ENCODE measurements around the gene GLOD4. TPM values are rescaled to one million over a fixed set of nuclear protein-coding genes. Genes with fewer than 3 reads are reported as not detected.
A peak's percentile ranks its signal among the peaks of the same experiment; 100 is the strongest.
"Not testable (repeated sequence)": the region's sequence is repeated elsewhere in the genome, so short reads cannot be mapped to it uniquely, and the experiment has no call there.

The GLOD4 gene, protein sequence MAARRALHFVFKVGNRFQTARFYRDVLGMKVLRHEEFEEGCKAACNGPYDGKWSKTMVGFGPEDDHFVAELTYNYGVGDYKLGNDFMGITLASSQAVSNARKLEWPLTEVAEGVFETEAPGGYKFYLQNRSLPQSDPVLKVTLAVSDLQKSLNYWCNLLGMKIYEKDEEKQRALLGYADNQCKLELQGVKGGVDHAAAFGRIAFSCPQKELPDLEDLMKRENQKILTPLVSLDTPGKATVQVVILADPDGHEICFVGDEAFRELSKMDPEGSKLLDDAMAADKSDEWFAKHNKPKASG
- total RNA-seq (100 to 1,000 TPM in 1 of 9 donors, 10 to 100 TPM in 8; 57.1 to 107 (median 75.3) TPM), polyA plus RNA-seq (100 to 1,000 TPM in 1 of 3 donors, 10 to 100 TPM in 2; 29.8 to 106 (median 33.2) TPM)
- long read RNA-seq, donor 1, transcript GLOD4-202 (9 exons, 2,059 nt): major isoform, 37 of 103 reads
- long read RNA-seq, donor 1, partial matches to known transcripts: 57 of 103 reads
- long read RNA-seq, donor 1, other reads (novel, unspliced or antisense): 7 of 103 reads
- long read RNA-seq, donor 2, transcript GLOD4-202 (9 exons, 2,059 nt): major isoform, 24 of 75 reads
- long read RNA-seq, donor 2, partial matches to known transcripts: 41 of 75 reads
- long read RNA-seq, donor 2, other reads (novel, unspliced or antisense): 8 of 75 reads
- long read RNA-seq, donor 3, transcript GLOD4-202 (9 exons, 2,059 nt): major isoform, 42 of 43 reads
- long read RNA-seq, donor 3, partial matches to known transcripts: 0 of 43 reads
- long read RNA-seq, donor 3, other reads (novel, unspliced or antisense): 0 of 43 reads
- long read RNA-seq, donor 4, transcript GLOD4-202 (9 exons, 2,059 nt): major isoform, 67 of 87 reads
- long read RNA-seq, donor 4, partial matches to known transcripts: 19 of 87 reads
- long read RNA-seq, donor 4, other reads (novel, unspliced or antisense): 1 of 87 reads
- long read RNA-seq, donor 5, transcript GLOD4-202 (9 exons, 2,059 nt): major isoform, 144 of 155 reads
- long read RNA-seq, donor 5, partial matches to known transcripts: 4 of 155 reads
- long read RNA-seq, donor 5, other reads (novel, unspliced or antisense): 7 of 155 reads
- long read RNA-seq, donor 6, transcript GLOD4-202 (9 exons, 2,059 nt): major isoform, 26 of 45 reads
- long read RNA-seq, donor 6, partial matches to known transcripts: 17 of 45 reads
- long read RNA-seq, donor 6, other reads (novel, unspliced or antisense): 1 of 45 reads
- long read RNA-seq, donor 7, transcript GLOD4-202 (9 exons, 2,059 nt): major isoform, 11 of 24 reads
- long read RNA-seq, donor 7, partial matches to known transcripts: 5 of 24 reads
- long read RNA-seq, donor 7, other reads (novel, unspliced or antisense): 6 of 24 reads
- long read RNA-seq, donor 8, transcript GLOD4-202 (9 exons, 2,059 nt): major isoform, 39 of 103 reads
- long read RNA-seq, donor 8, partial matches to known transcripts: 51 of 103 reads
- long read RNA-seq, donor 8, other reads (novel, unspliced or antisense): 12 of 103 reads
- long read RNA-seq, donor 9, transcript GLOD4-202 (9 exons, 2,059 nt): major isoform, 34 of 64 reads
- long read RNA-seq, donor 9, partial matches to known transcripts: 18 of 64 reads
- long read RNA-seq, donor 9, other reads (novel, unspliced or antisense): 11 of 64 reads
- long read RNA-seq, donor 10, transcript GLOD4-202 (9 exons, 2,059 nt): major isoform, 29 of 50 reads
- long read RNA-seq, donor 10, partial matches to known transcripts: 15 of 50 reads
- long read RNA-seq, donor 10, other reads (novel, unspliced or antisense): 6 of 50 reads

DNA sequence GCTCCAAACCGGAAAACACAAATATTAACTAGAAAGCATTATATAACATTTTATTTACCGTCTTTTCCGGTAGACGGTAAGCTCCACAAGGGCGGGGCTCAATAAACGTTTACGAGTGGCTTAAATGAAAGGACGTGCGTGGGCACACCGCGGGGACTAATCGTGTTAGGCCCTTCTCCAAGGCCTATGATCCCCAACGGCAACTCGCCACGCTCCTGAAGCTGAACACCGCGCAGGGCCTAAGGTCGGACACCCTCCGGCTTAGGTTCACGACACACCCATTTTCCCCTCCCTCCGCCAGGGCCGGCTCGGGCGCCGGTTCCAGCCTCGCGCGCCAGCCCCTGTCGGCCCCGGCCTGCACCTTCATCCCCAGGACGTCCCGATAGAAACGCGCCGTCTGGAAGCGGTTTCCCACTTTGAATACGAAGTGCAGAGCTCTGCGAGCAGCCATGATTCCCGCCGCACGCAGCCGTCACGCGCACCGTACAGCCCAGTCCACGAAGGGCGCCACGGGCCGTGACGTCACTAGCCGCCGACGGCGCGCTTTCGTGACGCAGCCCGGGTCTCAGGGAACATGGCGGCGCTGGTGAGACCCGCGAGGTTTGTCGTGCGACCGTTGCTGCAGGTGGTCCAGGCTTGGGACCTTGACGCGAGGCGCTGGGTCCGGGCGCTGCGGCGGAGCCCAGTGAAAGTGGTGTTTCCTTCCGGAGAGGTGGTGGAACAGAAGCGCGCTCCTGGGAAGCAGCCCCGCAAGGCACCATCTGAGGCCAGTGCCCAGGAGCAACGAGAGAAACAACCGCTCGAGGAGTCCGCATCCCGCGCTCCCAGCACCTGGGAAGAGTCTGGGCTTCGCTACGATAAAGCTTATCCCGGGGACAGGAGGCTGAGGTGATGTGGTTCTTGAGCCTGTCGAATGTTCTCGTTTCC lies at the start of gene GLOD4, which contains the start of gene MRM3:
Gene GLOD4, minus strand, starts transcription at position 476 of the 927 bp plus-strand sequence. Its CDS starts 25 bp downstream, at position 451.
Gene MRM3, plus strand, starts transcription at position 549 of the 927 bp plus-strand sequence. Its CDS starts 26 bp downstream, at position 575.
- TF ChIP-seq, protein P1, sequence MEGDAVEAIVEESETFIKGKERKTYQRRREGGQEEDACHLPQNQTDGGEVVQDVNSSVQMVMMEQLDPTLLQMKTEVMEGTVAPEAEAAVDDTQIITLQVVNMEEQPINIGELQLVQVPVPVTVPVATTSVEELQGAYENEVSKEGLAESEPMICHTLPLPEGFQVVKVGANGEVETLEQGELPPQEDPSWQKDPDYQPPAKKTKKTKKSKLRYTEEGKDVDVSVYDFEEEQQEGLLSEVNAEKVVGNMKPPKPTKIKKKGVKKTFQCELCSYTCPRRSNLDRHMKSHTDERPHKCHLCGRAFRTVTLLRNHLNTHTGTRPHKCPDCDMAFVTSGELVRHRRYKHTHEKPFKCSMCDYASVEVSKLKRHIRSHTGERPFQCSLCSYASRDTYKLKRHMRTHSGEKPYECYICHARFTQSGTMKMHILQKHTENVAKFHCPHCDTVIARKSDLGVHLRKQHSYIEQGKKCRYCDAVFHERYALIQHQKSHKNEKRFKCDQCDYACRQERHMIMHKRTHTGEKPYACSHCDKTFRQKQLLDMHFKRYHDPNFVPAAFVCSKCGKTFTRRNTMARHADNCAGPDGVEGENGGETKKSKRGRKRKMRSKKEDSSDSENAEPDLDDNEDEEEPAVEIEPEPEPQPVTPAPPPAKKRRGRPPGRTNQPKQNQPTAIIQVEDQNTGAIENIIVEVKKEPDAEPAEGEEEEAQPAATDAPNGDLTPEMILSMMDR (IDR thresholded peaks at IDR 0.05): peak in 5 of 6 experiments; percentile 29 to 49 (median 37)
- peak; percentile 52 to 71 for TF ChIP-seq POLR2A (IDR thresholded peaks at IDR 0.05)
- Histone ChIP-seq H3K27me3 (no peaks in the 10 kb centered on the region), H3K4me3 (peak within 1 kb of the TSS; percentile 39 to 93 (median 69)), H3K9me3 (replicated peaks in 1 of 3) (no peaks in the 10 kb centered on the region), H3K4me1 (replicated peaks in 1 of 2) (peaks cover 12 to 23% of the 10 kb centered on the region in 2 donors), H3K36me3 (replicated peaks in 1 of 2) (peaks cover 0 to 15% of the 10 kb centered on the region in 2 donors), H3K27ac (peak within 1 kb of the TSS in 4 of 5 donors; percentile 71 to 93 (median 84))
- 0% methylated on average over 16 to 87 of the region's 87 CpGs for WGBS, 4 donors
- DNase-seq: peak; percentile 89 to 98 (median 94)
- intact Hi-C loops (cut with DNase I): no loop called here

DNA sequence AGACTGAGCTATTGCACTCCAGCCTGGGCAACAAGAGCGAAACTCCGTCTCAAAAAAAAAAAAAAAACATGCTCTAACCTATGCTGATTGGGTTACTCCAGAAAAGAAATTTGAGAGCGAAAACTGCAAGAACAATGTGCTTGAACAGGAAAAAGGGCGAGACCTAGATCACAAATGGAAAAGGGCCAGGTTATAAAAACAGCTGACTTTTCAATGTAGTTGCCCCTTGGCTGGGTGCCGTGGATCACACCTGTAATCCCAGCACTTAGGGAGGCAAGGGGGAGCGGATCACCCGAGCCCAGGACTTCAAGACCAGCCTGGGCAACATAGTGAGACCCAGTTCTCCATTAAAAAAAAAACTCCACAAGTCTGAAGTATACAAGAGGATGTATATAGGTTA lies 48.9 kb upstream of the GLOD4 start:
- Histone ChIP-seq H3K4me1 (replicated peaks in 1 of 2) (no peaks in the 10 kb centered on the region), H3K9me3 (replicated peaks in 1 of 3) (no peaks in the 10 kb centered on the region), H3K4me3 (no peak overlapping the region), H3K27ac (no peak overlapping the region), H3K27me3 (no peaks in the 10 kb centered on the region), H3K36me3 (replicated peaks in 1 of 2) (no peaks in the 10 kb centered on the region)
- no peak for TF ChIP-seq POLR2A (IDR thresholded peaks at IDR 0.05)
- TF ChIP-seq, protein P1 (IDR thresholded peaks at IDR 0.05): no peak
- 82 to 96% (median 86%) methylated on average over 7 of the region's 7 CpGs for WGBS, 4 donors
- intact Hi-C loops (cut with DNase I): no loop called here
- DNase-seq: no peak

DNA sequence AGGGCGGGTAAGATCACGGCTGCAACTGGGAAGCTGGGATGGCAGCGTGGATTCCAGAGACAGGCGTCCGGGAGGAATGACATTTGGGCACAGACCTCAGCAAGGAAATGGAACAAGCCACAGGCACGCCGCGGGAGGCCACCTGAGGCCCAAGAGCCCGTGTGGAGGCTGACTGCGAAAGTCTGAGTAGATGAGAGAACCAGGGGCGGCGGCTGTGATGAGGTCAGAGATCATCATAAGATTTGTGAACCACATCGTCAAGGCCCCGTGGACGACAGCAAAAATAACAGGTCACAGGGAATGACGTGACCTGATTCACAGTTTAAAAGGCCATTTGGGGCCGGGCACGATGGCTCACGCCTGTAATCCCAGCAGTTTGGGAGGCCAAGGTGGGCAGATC lies 48.3 kb upstream of the GLOD4 start:
- Histone ChIP-seq H3K4me1 (replicated peaks in 1 of 2) (no peaks in the 10 kb centered on the region), H3K27me3 (no peaks in the 10 kb centered on the region), H3K9me3 (replicated peaks in 1 of 3) (no peaks in the 10 kb centered on the region), H3K27ac (no peak overlapping the region), H3K4me3 (no peak overlapping the region), H3K36me3 (replicated peaks in 1 of 2) (no peaks in the 10 kb centered on the region)
- TF ChIP-seq, protein P1 (IDR thresholded peaks at IDR 0.05): no peak
- no peak for TF ChIP-seq POLR2A (IDR thresholded peaks at IDR 0.05)
- DNase-seq: no peak
- intact Hi-C loops (cut with DNase I): no loop called here
- WGBS, 4 donors: 68 to 79% (median 74%) methylated on average over 19 of the region's 19 CpGs

DNA sequence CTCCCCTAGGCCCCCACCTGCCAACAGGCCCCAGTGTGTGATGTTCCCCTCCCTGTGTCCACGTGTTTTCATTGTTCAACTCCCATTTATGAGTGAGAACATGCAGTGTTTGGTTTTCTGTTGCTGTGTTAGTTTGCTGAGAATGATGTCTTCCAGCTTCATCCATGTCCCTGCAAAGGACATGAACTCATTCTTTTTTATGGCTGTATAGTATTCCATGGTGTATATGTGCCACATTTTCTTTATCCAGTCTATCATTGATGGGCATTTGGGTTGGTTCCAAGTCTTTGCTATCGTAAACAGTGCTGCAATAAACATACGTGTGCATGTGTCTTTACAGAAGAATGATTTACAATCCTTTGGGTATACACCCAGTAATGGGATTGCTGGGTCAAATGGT lies 47.5 kb upstream of the GLOD4 start:
- intact Hi-C loops (cut with DNase I); H3K27ac ChIP-seq; H3K9me3 ChIP-seq (replicated peaks in 1 of 3); DNase-seq; H3K4me3 ChIP-seq; H3K36me3 ChIP-seq (replicated peaks in 1 of 2); H3K27me3 ChIP-seq; H3K4me1 ChIP-seq (replicated peaks in 1 of 2): not testable (repeated sequence)
- 77 to 92% (median 84%) methylated on average over 3 of the region's 3 CpGs for WGBS, 4 donors
